ENCODE data around the gene BAIAP2L1. TPM values are rescaled to one million over a fixed set of nuclear protein-coding genes. Genes with fewer than 3 reads are reported as not detected.
"Not testable (repeated sequence)": the region's sequence is repeated elsewhere in the genome, so short reads cannot be mapped to it uniquely, and the experiment has no call there.

Gene BAIAP2L1
- total RNA-seq, 1 donor from 2014 or later = 1.9 TPM

DNA sequence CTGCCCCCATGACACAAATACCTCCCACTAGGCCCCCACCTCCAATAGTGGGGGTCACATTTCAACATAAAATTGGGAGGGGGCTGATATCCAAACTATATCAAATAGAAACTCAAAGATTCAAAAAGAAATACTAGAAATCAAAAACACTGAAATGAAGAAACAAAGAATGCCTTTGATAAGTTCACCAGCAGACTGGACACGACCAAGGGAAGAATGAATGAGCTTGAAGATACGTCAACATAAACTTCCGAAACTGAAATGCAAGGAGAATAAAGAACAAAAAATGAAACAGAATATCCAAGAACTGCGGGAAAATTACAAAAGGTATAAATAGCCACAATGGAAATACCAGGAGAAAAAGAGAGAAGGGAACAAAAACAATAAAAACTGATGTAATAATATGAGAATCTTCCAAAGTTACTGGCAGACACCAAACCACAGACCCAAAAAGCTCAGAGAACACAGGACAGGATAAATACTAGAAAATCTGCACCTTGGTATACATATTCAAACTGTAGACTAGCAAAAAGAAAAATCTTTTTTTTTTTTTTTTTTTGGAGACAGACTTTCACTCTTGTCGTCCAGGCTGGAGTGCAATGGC, 69.9 kb downstream of the BAIAP2L1 start:
- intact Hi-C loops (cut with DNase I) = no loop called here
- DNase-seq (ENCODE audit: low spot score) = no peak

DNA sequence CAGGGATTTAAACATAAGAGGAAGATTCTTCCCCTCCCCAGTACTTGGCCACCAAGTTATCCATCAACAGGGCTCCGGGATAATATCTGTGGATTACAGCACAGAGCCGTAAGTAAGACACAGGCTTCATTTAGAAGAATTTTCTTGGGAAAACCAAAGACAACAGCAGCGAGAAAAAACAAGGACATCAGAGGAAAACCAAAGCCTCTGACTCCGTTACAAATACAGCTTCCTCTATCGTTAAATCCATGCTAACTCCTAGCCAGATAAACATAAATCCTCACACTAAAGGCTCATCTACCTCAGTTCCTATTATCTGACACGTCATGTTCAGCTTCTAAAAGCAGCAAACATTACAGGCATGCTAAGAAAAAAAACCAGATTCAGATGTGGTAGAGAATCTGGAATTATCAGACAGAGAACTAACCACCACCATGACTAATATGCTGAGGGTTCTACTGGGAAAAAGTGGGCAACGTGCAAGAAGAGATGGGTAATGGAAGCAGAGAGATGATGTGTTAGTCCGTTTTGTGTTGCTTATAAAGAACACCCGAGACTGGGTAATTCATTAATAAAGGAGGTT, 71.0 kb downstream of the BAIAP2L1 start:
- no peak for DNase-seq (ENCODE audit: low spot score)
- intact Hi-C loops (cut with DNase I) = no loop called here

DNA sequence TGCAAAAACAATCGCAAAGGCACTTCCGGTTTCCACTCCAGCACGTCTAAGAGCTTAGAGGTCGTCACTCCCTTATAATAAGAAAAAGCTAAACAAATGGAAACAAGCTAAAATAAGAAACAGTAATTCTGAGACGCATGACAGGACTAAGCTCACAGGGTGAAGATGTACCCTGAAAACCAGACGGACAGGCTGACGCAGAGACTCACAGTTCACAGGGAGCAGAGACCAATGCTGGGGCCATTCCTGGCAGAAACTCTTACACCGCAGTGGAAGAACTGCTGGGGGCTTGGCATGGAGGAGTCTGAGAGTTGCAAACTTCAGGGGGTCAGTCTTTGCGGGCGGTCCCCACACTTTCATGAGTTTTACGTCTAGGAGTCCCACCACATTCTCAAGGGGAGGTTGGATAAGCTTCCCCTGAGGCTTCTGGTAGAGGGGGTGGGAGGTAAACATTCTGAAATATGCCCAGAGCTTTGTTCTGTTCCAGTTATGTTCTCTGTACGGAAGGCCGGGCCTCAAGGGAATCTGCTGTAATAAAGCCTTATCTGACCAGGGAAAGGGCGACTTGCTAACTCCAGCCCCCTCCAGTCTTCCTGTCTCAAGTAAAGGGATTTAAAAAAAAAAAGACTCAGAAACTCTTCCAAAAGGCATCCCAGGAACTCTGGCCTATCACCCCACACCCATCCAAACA, 71.6 kb downstream of the BAIAP2L1 start:
- DNase-seq (ENCODE audit: low spot score) = no peak
- intact Hi-C loops (cut with DNase I) = no loop called here

DNA sequence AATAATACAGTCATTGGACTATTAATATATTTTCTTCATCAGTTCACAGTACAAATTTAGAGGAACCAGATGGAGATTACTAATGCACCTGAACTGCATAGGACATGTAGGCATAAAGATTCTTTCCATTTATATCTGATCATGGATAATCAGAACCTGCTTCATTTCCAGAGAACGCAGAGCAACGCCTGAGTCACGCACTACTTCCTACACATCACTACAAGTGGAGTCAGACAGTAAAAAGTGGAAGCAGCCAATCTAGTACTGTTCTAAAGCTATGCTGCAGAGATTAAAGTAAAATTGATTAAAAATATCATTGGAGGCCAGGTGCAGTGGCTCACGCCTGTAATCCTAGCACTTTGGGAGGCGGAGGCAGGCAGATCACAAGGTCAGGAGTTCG, 76.1 kb downstream of the BAIAP2L1 start:
- intact Hi-C loops (cut with DNase I) = no loop called here
- DNase-seq (ENCODE audit: low spot score) = no peak

DNA sequence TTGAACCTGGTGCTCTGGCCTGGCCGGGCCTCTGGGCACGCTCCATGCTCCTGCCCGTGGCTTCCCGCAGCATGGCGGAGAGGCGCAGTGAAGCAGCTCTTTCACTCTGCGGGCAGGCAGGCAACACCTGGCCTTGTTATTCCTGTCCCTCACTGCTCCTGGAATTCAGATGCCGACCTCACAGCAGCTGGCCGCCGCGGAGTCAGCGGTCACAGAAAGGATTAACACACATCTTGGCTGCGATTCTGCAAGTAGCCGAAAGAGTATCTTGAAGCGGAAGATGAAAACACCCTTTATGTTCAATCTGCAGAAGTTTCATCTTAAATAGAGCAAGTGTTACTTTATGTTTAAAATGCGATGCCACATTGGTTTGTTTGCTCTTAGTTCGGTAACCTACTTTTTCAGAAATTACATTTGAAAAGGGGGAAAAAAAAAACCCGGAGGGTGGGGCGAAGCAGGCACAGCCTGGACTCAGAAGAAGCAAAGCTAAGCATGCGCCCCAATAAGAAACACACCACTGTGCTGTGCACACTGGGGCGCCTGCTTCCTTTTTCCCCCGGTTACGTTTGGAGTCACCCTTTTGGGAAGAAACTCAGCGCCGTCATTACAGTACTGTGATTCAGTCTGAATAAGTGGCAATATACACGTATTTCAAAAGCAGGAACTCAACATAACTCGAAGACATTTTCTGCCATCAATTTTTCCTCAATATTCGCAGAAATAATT, 77.1 kb downstream of the BAIAP2L1 start:
- no peak for DNase-seq (ENCODE audit: low spot score)
- intact Hi-C loops (cut with DNase I) = no loop called here

DNA sequence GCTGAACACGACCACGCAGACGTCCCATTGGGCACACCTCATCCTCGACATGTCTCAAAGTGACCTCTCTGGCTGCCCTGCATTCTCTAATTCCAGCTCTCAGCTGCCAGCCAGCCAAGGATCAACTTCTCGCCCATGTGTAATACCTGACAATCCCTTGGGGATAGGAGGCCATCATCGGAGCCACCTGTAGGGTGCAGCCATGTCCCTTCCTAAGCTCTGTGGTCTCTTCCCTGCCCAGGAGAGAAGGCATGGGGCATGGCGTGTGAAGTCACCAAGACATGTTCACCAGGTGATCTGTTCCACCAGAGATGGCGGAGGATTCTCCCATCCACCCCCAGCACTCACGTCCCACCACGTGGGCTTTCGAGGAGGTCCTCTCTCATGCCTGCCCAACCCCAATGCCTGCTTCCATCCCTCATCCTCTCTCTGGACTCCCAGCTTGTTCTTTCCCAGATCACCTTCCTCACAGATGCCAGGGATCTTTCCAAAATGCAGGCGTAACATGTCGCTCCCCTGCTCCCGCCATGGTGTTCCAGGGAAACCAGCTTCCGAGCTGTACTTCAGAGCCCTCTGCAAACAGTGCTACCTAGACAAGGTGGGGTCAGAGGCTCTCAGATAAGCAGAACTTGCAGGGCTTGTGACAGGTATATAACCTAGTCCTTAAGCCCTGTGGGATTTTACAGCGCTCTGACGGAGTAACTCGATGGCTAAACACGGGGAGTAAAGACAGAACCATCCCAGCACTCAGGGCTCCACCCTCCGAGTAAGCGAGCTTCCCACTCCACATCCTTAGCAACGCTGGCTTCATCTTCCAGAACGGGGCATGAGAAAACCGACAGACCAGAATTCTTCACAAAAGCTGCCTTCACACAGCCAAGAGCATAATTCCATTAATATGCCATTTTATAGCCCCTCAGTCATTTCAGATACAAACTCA, 78.3 kb downstream of the BAIAP2L1 start:
- peak; percentile 57 for DNase-seq (ENCODE audit: low spot score)
- intact Hi-C loops (cut with DNase I) = no loop called here

DNA sequence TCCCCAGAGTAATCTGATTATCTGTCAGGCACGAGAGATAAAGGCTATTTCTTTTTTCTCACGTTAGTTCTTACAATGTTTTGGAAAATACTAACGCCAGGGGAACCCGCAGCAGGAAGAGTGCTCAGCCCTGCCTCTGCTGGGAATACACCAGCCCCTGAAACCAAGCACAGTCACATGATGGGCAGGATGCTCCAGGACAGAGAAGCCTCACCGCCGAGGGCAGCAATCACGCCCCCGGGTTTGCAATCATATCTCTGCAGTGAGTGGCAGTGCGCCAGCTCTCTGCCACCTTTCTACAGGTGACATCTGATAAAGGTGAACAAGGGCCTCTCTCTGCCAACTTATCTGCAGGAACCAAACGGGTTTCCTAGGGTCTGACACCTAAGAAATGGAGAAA, 79.6 kb downstream of the BAIAP2L1 start:
- DNase-seq (ENCODE audit: low spot score) = peak; percentile 63
- intact Hi-C loops (cut with DNase I) = no loop called here

DNA sequence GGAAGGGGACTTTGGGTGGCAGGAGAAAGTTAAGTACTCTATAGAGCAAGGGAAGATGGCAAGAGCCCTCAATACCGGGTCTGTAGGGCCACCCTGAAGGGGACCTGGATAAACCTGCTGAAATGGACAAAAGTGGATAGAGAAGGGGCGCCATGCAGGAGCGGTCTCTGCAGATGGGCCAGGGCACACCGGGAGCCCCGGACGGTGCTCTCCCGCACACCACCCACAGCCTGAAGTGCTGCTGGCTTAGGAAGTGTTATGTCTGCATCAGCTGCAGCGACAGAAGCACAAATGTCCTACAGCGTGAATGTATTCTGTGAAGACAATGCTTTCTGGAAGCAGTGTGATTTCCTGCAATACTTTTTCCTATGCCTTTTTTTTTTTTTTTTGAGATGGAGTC, 81.7 kb downstream of the BAIAP2L1 start:
- peak; percentile 46 for DNase-seq (ENCODE audit: low spot score)
- intact Hi-C loops (cut with DNase I) = no loop called here

DNA sequence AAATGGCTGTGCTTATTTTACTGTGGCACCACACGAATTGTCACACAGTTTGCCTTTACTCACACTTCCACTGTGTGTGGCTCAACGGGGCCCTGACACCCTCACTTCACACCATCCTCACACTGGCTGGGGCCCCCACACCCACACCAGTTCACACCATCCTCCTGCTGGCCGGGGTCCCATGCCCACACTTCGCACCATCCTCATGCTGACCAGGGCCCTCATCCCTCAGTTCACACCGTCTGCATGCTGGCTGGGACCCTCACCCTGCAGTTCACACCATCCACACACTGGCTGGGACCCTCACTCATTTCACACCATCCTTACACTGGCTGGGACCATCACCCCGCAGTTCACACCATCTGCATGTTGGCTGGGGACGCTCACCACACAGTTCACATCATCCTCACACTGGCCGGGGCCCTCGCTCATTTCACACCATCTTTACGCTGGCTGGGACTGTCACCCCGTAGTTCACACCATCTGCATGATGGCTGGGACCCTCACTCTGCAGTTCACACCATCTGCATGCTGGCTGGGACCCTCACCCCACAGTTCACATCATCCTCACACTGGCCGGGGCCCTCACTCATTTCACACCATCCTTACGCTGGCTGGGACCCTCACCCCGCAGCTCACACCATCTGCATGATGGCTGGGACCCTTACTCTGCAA, 83.4 kb downstream of the BAIAP2L1 start:
- DNase-seq (ENCODE audit: low spot score) = peak; percentile 6
- intact Hi-C loops (cut with DNase I) = no loop called here

DNA sequence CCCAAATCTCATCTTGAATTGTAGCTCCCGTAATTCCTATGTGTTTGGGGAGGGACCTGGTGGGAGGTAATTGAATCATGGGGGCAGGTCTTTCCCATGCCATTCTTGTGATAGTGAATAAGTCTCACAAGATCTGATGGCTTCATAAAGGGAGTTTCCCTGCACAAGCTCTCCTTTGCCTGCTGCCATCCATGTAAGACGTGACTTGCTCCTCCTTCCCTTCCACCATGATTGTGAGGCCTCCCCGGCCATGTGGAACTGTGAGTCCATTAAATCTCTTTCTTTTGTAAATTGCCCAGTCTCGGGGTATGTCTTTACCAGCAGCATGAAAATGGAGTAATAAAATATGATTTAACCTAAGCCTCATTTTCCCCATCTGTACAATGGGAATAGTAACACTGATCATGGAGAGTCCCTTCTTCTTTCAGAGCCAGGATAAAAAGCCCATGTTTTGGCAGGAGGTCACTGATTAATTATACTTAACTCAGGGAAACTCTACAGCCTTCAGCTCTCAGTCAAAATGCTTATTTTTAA, 84.8 kb downstream of the BAIAP2L1 start:
- intact Hi-C loops (cut with DNase I); DNase-seq (ENCODE audit: low spot score): not testable (repeated sequence)

DNA sequence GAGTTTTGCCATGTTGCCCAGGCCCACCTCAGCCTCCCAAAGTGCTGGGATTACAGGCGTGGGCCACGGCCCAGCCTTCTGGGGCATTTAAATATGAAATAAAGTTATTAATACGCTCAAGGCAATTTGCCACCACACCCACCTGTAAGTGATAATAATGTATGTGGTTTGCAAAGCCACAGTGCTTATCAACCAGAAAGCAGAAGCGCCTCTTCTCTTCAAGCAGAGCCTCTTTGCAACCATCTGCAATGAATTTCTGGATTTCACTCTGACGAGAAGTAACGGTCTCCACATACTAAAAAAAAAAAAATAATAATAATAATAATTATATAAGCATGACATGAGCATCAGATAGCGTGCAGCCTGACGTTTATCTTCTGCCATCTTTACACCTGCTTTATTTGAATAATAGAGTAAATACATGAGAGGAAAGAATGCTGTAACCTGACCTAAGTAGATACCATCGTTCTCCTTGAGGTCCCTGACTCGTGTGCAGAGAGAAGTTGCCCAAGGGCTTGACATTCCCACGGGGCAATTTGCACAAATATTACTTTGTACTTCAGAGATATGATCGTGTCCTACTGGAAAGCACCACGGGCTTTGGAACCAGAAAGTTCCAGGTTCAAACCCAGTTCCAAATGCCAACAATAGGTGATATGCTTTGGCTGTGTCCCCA, 85.4 kb downstream of the BAIAP2L1 start:
- DNase-seq (ENCODE audit: low spot score) = no peak

DNA sequence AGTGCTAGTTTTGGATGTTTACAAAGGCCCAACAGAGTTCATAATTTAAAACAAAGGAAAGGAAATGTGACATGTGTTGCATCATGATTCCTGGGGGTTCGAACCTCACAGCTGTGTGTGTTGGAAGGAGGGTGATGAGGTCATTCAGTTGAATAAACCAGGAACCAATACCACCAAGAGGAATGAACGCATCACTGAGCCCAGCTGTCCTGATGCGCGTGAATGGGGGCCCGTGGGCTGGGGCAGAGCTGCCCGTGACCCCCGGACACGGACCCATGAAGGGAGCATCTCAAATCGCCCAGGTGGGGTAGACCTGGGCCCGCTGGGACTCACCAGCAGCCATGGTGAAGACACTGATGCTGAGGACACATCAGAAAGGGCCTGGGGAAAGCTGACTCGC, 86.4 kb downstream of the BAIAP2L1 start:
- intact Hi-C loops (cut with DNase I) = no loop called here
- DNase-seq (ENCODE audit: low spot score) = no peak

More for the DNA sequence above, 85.4 kb downstream of the BAIAP2L1 start:
- intact Hi-C loops (cut with DNase I) = no loop called here

DNA sequence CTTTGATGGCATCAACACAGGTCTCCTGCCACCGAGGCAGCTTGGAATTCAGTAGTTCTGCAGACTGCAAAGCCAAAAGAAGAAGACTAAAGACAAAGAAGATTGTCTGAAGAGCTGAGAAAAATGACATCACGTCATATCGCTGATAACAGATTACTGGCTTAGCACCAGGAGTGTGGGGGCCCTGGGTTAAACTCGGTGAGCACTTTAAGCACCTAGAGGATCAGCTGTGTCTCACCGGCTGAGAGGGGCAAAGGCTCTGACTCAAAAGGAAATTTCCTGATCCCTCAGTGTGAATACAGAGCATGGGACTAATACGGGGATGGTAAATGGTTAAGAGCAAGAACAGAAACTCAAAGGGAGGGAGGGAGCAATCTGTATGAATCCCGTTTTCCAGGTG, 88.7 kb downstream of the BAIAP2L1 start:
- DNase-seq (ENCODE audit: low spot score) = no peak
- intact Hi-C loops (cut with DNase I) = no loop called here

DNA sequence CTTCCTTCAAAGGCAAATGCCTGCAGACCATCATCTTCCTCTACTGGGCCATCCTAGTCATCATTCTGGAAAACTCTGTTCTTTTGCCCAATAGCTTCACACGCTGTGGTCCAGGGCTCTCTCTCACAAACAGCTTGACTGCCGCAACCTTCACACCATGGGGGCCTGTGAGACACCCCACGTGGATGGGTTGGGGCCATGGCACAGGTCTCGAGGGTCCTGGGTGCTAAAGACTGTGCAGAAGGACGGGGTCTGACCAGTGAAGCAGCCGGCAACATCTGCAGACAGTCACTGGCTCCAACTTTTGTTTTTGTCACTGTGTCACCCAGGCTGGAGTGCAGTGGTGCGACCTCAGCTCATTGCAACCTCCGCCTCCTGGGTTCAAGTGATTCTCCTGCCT, 91.3 kb downstream of the BAIAP2L1 start:
- intact Hi-C loops (cut with DNase I) = no loop called here
- DNase-seq (ENCODE audit: low spot score) = no peak

DNA sequence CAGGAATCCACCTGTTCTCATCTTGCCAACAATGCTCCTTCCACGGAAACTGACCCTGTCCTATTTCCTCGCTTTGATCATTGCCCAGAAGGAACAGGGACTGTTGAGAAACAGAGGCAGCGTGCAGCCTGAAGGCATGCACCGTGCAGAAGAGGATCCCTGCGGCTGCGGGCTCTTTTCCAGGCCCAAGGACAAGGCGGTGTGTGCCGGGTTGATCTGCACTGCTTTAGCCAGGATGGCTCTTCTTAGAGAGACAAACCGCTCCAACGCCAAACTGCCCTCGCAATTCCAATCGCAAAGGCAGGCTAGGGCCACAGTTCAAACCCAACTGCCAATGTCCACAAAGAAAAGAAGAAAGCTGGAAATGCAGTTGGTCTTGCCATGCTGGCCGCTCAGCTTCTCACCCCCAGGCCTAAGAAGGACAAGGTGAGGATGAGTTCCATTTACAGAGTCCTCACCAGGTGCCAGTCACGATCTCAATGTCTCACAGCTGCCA, 92.9 kb downstream of the BAIAP2L1 start:
- no peak for DNase-seq (ENCODE audit: low spot score)
- intact Hi-C loops (cut with DNase I) = no loop called here

DNA sequence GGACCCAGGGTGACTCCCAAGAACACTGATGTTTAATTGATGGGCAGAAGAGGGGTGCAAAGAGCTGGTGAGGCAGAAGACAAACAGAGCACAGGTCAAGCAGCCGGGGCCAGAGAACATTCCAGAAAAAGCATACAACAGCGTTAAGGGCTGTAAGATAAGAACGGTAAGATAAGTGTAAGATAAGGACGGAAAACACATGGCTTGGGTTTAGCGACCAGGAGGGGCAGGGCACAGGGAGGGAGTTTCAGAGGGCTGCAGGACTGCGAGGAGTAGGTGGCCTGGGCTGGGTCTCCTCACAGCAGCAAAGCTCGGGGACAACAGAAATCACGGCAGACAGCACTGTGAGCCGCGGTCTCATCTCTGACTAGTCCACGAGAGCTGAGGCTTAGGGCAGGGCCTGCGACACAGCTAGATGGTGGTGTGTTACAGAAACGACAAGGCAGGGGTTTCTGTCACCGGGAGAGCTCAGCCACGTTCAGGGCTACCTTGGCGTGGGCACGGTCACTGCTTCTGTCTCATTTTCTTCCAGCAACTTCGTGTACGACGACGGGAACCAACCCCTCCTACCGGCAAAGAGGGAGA, 94.8 kb downstream of the BAIAP2L1 start:
- DNase-seq (ENCODE audit: low spot score) = no peak
- intact Hi-C loops (cut with DNase I) = no loop called here

DNA sequence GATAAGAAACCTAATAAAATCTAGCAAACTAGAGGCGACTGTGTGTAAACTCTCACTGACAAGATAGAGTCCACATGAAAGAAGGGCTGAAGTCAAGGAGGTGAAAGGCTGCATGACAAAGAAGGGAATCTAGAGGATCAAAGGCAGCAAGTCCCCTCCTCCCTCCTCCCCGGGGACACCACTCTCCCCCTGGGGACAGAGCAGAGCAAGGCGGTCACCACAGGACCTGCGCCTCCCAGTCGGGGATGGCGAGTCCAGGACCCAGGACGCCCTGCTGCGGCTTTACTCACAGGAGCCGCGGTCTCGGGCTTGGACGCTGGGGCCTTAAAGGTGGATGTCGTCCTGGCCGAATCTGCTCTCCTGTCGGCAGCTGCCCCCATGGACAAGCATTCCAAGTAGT, 97.0 kb downstream of the BAIAP2L1 start:
- no peak for DNase-seq (ENCODE audit: low spot score)
- intact Hi-C loops (cut with DNase I) = no loop called here

Measured in cardiac septum (tissue), 1 donor.